NCI-H748 treated with DMSO at 0.1 percent for 48 hours (cell line): ENCODE data around the gene ITPKA.
A peak's percentile ranks its signal among the peaks of the same experiment; 100 is the strongest.

Experiments used
- DNase-seq: peaks from one replicate; lab custom pipeline; 2025; lab: John Stamatoyannopoulos, UW

ITPKA gene

DNA sequence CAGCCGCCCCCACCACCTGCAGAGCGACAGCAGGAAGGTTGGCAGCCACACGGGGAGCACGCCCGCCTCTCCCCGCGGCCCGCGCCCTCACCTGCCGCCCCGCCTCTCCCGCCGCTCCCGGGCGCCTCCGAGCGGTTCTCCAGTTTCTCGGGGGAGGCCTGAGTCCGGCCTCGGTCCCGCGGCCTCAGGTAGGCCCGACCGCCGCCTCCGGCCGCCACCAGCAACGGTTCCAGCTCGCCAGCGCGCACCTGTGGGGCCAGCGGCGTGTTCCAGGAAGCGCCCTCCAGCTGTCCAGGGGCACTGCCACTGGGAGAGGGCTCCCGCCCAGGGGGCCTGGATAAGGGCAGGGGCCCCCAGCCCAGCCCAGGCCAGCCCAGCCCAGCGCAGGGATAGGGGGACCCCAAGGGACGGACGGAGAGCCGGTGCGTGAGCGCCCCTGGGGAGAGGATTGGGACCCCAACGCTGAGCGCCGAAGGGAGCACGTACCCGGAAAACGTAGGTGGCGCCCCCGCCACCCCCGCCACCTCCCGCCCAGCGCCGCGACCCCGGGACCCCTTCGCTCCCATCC is 17.7 kb downstream of the ITPKA start:
- DNase-seq, result no peak

DNA sequence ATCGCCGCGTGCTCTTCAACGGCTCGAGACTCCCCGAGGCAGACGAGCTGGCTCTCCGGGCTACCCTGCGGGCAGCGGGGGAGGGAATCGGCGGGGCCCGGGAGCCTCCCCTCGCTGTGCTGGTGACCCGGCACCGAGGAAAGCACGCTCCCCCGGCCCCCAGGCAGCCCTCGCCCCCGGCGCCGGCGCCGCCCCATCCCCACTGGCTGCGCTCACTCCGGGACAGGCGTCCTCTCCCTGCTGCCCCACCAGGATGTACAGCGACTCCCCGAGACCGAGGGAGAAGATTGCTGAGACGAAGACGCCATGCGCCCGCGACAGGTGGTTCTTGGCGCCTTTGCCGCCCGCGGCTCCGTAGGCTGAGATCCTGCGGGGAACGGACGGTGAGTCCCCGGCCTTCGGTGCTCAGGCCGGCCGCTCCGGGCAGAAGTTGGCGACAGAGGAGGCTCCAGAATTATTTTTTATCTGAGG is 18.3 kb downstream of the ITPKA start:
- no peak for DNase-seq

DNA sequence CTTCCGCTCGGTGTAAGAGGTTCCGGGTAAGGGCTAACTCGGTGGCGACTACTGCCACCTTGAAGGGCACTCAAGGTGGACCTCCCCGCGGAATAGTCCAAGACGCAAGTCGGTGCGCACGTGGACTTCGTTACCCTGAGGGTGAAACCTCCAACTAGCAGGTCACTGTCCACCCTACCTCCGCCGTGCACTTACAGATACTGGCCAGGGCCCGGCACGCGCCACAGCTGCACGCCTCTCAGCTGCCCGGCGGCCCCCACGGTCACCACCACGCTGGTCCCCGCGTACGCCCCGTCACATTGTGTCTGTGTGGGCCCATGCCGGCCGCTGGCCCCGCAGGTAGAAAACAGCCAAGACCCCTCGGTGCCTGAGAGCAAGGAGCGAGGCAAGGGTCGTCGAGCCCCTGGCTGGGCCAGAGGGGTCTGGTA is 18.9 kb downstream of the ITPKA start:
- DNase-seq, result no peak

DNA sequence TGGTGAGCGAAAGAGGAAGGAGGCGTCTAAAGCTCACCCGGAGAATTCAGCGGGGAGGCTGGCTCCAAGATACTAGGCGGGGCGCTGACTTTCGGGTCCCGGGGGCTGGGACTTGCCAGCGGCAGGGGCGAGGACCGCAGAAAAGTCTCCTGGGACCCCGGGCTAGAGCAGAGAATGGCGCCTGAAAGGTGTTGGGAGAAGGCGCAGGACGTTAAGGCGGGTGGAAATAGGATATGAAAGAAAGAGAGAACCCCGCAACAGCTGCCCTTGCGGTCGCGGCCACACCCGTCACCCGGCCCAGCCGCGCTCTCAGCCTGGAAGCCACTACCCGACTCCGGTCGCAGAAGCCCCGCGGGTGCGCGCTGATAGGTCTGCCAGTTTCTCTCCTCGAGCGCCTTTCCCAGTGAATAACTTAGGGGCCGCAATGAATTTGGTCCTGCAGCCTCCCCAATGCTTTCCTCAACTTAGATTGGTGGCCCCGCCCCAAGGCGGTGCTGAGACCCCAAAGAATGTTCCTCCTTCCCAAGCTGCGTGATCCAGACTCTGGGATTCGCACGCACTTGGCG is 19.3 kb downstream of the ITPKA start:
- DNase-seq, result no peak

DNA sequence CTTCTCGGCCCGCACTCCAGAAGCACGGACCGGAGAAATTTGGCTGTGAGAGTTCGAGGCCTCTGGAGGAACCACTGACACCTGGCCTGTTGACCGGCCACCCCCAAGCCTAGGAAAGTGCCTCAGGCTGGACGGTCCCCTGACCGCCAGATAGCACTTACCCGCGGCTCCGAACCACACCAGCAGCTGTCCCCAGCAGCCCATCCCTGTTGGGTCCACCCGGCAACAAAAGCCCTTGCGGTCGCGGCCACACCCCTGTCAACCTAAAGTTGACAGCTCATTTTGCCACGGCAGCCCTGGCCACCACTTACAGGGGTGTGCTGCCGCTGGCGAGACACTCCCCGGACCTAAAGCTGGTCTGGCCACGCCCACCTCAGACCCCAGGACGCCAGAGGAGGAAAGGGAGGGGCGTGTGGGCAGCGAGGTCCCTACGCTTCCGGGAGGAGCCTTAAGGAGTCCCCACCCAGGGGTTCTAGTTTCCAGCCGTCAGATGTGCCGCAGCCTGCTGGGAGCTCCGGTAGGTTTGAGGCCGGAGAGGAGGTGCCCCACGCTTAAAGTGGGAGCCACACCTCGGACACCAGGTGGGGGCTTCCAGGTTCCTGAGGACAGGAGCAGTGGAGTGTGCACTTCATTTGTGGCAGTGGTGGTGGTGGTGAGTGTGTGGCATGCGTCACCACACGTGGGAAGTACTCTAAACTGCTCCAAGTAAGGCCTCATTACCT is 20.0 kb downstream of the ITPKA start, which contains the start of gene LTK:
TSS of gene LTK (minus strand) at position 322 of the 722 bp plus-strand sequence. CDS start at position 204, 118 bp downstream.
- peak; percentile 17 for DNase-seq

DNA sequence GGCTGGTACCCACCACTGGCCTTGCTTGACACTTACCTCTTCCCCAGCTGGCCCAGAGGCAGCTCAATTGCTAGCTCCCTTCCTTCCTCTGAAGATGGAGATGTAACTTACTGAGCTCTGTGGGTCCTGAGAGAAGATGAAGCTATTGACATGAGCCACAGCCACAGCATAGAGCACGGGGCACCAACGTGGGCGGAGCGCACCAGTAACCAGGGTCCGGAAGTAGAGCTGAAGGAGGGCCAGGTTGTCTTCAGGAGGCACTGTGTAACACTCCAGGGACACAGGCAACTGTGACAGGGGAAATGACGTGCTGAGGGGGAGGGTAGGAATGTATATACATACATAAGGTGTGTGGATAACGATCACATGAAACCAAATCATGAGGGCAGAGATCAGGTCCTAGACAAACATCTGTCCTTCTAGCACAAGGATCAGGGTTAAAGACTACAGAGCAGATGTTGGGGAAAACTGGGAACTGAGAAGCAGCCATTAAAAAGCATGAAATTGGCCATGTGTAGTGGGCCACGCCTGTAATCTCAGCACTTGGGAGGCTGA is 24.3 kb downstream of the ITPKA start:
- DNase-seq, result no peak

DNA sequence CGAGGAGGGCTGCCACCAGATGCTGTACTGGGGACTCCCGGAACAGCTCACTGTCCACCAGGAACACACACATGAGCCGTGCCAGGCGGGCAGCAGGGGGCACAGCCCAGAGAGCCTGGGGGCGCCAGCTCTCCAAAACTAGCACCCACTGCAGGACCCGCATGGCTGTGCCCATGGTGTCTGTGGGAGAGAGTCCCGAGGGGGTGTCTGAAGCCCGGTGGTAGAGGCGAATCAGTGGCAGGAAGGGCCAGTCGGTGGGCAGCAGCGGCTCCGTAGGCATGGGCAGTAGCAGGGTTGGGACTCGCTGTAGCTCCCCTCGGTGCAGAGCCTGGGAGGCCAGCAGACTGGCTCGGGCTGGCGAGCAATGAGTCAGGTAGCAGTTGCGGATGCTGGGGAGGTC is 27.0 kb downstream of the ITPKA start:
- DNase-seq, result no peak

DNA sequence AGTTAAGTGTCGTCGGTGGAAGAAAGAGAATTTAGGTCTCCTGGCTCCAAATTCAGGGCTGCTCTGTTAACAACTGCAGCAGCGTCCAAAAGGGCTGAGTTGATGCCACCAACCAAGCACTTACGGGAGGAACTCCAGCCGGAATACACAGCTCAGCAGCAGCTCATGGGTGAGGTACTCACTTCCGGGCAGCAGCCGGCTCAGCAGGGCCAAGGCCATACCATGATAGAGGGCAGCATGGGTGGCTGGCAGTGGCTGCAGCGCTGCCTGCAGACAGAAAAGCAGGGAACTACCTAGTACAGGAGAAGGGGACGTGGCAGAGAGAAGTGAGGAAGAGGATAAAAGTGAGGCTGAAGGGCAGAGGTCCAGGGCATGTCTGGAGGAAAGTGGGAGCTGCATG is 27.9 kb downstream of the ITPKA start:
- DNase-seq, result no peak

DNA sequence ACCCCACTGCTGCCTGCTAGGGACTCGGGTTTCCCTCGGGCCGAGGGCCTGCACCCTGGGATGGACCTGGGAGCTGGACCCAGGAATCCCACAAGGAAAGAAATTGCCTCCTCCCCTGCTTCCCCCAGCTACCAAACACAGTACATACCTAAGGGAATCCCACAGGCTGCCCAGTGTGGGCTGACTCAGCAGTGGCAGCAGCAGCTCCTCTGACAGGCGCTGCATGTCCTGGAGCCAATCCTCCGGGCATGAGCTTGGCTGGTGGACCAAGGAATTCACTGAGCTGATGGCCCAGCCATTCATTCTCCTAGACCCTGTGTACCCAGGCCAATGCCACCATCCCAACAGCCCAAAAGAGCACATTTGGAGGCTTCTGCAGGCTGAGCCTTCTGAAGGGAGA is 29.4 kb downstream of the ITPKA start:
- no peak for DNase-seq

DNA sequence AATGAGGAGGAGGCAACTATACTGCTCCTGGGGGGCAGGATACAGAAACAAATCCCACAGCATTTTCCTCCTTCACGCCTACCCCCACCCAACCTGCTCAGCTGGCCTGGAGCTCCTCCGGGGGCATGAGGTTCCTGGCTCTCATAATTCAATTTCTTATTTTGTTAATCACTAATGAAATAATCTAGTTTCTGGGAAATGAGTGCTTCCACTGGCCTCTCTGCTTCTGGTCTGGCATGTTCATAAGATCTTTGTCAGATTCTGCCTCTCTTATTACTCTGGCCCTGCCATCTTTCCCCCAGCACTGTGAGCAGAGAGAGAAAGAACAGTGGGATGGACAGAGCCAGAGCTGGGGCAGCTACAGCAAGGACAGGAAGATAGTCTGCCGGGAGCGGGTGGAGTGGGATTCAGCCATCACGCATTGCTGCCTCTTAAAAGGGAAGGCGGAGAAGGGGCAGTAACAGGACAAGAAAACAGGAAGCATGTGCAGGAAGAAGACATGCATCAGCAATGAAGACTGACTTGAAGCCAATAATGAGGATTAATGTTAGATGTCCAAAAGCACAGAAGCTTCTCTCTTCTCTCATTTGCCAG is 36.8 kb downstream of the ITPKA start:
- no peak for DNase-seq

DNA sequence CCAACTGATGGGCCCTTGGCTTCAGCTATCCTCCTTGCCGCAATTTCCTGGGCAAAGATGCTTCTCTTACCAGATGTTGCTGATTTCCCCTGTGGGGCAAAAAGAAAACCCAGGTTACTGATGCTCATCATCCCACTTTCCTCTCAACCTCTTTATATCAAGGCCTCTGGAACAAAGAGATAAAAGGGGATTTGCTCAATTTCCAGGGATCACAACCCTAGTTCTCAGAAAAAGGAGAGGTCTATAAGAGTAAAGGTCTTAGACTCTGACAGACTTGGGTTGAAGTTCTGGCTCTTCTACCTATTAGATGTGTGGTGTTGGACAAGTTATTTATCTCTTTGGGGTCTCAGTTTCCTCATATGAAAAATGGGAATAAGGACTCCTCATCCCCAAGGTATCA is 41.9 kb downstream of the ITPKA start:
- no peak for DNase-seq

DNA sequence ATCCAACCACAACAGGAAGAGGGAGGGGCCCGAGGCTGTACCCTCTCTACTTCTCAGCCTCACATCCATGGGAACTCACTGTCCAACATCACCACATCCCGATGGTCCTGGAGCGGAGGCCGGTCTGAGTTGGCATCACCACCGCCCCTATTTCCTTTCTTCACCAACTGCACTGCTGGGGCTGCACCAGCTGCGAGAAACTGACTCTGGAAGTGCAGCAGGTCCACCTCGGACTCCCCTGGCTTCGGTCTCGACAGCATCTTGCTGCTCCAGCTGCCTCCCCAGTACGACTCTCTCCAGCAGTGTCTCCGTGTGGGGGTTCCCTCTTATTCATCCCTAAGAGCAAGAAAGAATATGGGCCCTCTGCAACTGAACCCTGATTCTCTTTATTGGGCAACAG is 43.2 kb downstream of the ITPKA start:
- DNase-seq, result no peak

DNA sequence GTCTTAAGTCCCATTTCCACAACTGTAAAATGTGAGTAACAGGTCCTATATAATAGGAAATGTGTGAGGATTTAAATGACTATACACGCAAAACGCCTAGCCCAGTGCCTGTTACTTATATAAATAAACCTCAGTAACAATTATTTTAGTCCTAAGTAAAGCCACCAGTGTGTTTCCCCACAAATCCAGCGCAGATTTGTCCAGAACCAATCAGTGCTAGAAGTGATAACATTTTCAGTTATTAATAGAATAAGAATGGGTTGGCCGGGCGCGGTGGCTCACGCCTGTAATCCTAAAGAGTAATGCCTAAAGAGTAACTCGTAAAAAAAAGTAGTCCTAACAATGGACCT is 49.8 kb downstream of the ITPKA start:
- DNase-seq, result no peak

DNA sequence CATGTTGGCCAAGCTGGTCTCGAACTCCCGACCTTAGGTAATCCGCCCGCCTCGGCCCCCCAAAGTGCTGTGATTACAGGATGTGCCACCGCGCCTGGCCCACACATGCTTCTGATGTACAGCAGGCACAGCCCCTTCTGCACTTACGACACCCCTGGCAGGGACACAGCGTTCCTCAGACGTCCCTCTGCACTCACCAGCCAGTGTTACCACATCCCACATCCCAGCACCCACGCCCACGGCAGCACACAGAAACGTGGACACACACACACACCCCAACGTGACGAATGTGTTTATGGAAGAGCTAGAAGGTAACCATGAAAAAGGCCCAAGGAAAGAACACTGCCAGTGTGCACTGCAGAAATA is 51.0 kb downstream of the ITPKA start:
- DNase-seq, result no peak

DNA sequence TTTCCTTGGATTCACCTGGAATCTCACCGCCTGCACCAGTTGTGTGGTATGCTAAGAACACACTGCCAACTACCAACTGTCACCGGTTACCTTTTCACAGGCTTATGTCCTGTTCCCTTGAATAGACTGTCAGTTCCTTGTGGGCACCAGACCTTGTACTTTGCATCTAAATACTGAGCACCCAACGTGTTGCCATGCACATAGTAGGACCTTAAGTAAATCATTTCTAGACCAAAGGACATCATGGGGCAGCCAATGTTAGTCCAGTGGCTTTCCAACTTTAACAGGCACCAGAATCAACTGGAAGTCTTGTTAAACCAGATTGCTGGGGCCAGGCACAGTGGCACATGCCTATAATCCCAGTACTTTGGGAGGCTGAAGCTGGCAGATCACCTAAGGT is 51.5 kb downstream of the ITPKA start:
- DNase-seq, result no peak

DNA sequence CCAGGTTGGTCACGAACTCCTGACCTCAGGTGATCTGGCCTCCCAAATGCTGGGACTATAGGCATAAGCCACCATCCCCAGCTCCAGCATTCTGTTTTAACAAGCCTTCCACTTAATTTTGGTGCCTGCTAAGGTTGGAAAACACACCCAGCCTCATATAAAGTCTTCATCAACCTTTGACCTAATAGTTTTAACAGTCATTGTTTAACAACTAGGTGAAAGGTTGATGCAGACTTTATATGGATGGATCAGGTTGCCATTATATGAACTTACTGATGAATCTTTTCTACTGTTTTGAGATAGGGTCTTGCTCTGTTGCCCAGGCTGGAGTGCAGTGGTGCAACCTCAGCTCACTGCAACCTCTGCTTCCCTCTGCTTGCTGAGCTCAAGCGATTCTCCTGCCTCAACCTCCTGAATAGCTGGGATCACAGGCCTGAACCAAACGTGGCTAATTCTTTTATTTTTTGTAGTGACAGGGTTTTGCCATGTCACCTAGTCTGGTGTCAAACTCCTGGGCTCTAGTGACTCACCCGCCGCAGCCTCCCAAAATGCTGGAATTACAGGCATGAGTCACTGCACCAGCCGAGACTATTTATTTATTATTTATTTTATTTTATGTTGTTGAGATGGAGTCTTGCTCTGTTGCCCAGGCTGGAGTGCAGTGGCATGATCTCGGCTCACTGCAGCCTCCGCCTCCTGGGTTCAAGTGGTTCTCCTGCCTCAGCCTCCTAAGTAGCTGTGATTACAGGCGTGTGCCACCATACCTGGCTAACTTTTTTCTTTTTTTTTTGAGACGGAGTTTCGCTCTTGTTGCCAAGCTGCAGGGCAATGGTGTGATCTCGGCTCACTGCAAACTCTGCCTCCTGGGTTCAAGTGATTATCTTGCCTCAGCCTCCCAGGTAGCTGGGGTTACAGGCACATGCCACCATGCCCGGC is 53.4 kb downstream of the ITPKA start:
- DNase-seq, result no peak

DNA sequence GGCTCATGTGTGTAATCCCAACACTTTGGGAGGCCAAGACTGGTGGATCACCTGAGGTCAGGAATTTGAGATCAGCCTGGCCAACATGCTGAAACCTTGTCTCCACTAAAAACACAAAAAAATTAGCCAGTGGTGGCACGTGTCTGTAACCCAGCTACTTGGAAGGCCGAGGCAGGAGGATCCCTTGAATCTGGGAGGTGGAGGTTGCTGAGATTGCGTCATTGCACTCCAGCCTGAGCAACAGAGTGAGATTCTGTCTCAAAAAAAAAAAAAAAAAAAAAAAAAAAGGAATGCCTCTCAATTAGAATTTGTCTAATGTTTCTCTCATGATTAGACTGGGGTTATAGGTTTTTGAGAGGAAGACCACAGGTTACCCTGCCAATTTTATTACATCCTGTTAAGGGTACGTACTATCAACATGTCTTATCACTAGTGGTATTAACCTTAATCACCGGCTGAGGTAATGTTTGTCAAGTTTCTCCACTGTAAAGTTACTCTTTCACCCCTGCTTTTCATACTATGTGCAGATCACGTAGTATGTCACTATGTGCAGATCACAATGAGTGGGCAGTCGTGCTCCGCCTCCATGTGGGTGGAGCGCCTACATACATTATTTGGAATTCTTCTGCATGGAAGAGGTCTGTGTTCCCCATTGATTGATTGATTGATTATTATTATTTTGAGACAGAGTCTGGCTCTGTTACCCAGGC is 56.5 kb downstream of the ITPKA start:
- no peak for DNase-seq
